HUES64 (cell line): Measurements from ENCODE around the gene FJX1. TPM values are rescaled to one million over a fixed set of nuclear protein-coding genes. Genes with fewer than 3 reads are reported as not detected.
A peak's percentile ranks its signal among the peaks of the same experiment; 100 is the strongest.

ENCODE experiments used
- H3K27ac ChIP-seq: 2 replicates; pipeline ENCODE4 v1.7.0; 2013; ENCODE audit warnings: low read depth, low read length, inconsistent platforms
- H3K27me3 ChIP-seq: 2 replicates; pipeline ENCODE4 v1.6.1; 2013; ENCODE audit warnings: mild to moderate bottlenecking, low read length; ENCODE audit not compliant: insufficient read depth
- H3K36me3 ChIP-seq: 2 replicates; pipeline ENCODE4 v1.6.1; 2013; ENCODE audit warnings: mild to moderate bottlenecking, low read length; ENCODE audit not compliant: insufficient read depth
- H3K4me1 ChIP-seq: 2 replicates; pipeline ENCODE4 v1.6.1; 2013; ENCODE audit warnings: mild to moderate bottlenecking, low read length, moderate library complexity; ENCODE audit not compliant: insufficient read depth
- H3K4me3 ChIP-seq: 2 replicates; pipeline ENCODE4 v1.5.1; 2013; ENCODE audit warnings: mild to moderate bottlenecking, low read length, moderate library complexity
- H3K9ac ChIP-seq: 2 replicates; pipeline ENCODE4 v1.6.1; 2013; ENCODE audit warnings: mild to moderate bottlenecking, low read depth, low read length
- H3K9me3 ChIP-seq: 2 replicates; pipeline ENCODE4 v1.6.1; 2013; ENCODE audit warnings: low read depth, low read length; ENCODE audit not compliant: insufficient read depth
- WGBS: fragments of 150-250, 120-280 bp; methylation state at CpG from one replicate; pipeline ENCODE4 v1.1.7; 2013; ENCODE audit warnings: missing lambda C conversion rate; 5-methylcytosine and 5-hydroxymethylcytosine counted together
- polyA plus RNA-seq, 2 experiments: library from polyadenylated mRNA; stranded (reverse); fragments of 50-300 nt; gene quantifications; one replicate each; pipeline ENCODE4 v1.2.3, GENCODE V29; 2013

The FJX1 gene
- 11.3 TPM for polyA plus RNA-seq (2013, experiment 1 of 2)
- polyA plus RNA-seq (2013, experiment 2 of 2): 12.2 TPM

- under 1% methylated on average over 50 of the region's 57 CpGs for WGBS
- H3K36me3 ChIP-seq: peaks cover 8% of the 10 kb centered on the region; the same call in 1 of the 2 replicates
- peak within 1 kb of the TSS; percentile 80 for H3K9ac ChIP-seq
- peaks cover 34% of the 10 kb centered on the region for H3K27me3 ChIP-seq
- peak within 1 kb of the TSS; percentile 71 for H3K4me3 ChIP-seq
- no peaks in the 10 kb centered on the region for H3K9me3 ChIP-seq
- peak within 1 kb of the TSS; percentile 67 for H3K27ac ChIP-seq
- peaks cover 47% of the 10 kb centered on the region for H3K4me1 ChIP-seq
Observed at GRCh38 chr11:35617687-35618496, at the start of gene FJX1. TSS of gene FJX1 (plus strand) at chr11:35618460. CDS start at chr11:35618637, 177 bp downstream.

DNA sequence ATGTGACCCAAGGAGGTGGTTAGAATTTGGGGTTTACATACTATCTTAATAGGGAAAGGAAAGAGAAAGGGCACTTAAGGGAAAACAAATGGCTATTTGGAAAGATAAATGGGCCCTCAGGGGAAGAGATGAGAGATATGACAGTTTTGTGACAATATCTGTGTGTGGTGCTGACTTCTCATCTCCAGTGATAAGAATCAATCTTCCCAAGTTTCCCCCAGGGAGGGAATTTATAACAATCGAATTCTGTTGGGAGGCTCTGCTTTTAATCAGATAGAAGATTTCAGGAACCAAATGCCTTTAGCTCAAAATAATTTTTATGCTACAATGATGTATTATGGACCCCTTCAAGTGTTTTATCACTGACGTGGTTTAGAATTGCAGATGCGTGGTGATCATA is 46.6 kb upstream of the FJX1 start:
- Histone ChIP-seq H3K36me3 (no peaks in the 10 kb centered on the region), H3K4me1 (no peaks in the 10 kb centered on the region), H3K27ac (no peak overlapping the region), H3K27me3 (no peaks in the 10 kb centered on the region), H3K4me3 (no peak overlapping the region), H3K9ac (no peak overlapping the region), H3K9me3 (peaks cover 8% of the 10 kb centered on the region; the same call in 1 of the 2 replicates)
- WGBS: 83% methylated on average over 1 of the region's 3 CpGs

GRCh38 chr11:35579557-35580396 is 38.5 kb upstream of the FJX1 start:
- H3K27ac ChIP-seq: no peak overlapping the region
- H3K4me1 ChIP-seq: peaks cover 4% of the 10 kb centered on the region; the same call in 1 of the 2 replicates
- 90% methylated on average over 6 of the region's 7 CpGs for WGBS
- H3K9me3 ChIP-seq: no peaks in the 10 kb centered on the region
- no peak overlapping the region for H3K4me3 ChIP-seq
- no peaks in the 10 kb centered on the region for H3K27me3 ChIP-seq
- H3K36me3 ChIP-seq: no peaks in the 10 kb centered on the region
- H3K9ac ChIP-seq: no peak overlapping the region

GRCh38 chr11:35580397-35580781 is 37.9 kb upstream of the FJX1 start:
- Histone ChIP-seq H3K4me3 (no peak overlapping the region), H3K9ac (no peak overlapping the region), H3K27ac (no peak overlapping the region), H3K27me3 (no peaks in the 10 kb centered on the region), H3K4me1 (peaks cover 4% of the 10 kb centered on the region; the same call in 1 of the 2 replicates), H3K36me3 (no peaks in the 10 kb centered on the region), H3K9me3 (no peaks in the 10 kb centered on the region)
- WGBS: 100% methylated on average over 2 of the region's 2 CpGs

DNA sequence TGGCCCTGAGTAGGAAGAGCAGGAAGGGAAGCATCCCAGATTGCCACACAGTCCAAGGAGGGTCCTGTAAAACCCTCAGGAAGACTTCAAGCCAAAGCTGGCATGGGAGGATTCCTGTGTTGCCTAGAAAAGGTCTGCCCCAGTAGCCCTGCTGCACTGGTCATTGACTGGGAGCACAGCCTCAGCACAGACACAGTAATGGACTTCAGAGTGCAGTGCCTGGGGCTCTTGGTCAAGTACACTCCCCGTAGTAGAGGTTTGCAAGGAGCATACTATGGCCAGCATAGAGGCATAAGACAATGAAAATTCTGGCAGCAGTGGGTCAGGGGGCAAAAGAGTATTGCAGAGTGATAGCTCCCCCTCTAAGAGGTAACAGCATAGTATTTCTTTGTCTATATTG is 36.2 kb upstream of the FJX1 start:
- peaks cover 4% of the 10 kb centered on the region; the same call in 1 of the 2 replicates for H3K4me1 ChIP-seq
- H3K36me3 ChIP-seq: no peaks in the 10 kb centered on the region
- 88% methylated on average over 1 of the region's 1 CpG for WGBS
- H3K9me3 ChIP-seq: no peaks in the 10 kb centered on the region
- no peak overlapping the region for H3K27ac ChIP-seq
- H3K4me3 ChIP-seq: no peak overlapping the region
- H3K9ac ChIP-seq: no peak overlapping the region
- no peaks in the 10 kb centered on the region for H3K27me3 ChIP-seq

GRCh38 chr11:35583126-35583525 is 35.1 kb upstream of the FJX1 start:
- Histone ChIP-seq H3K9me3 (no peaks in the 10 kb centered on the region), H3K27ac (no peak overlapping the region), H3K4me3 (no peak overlapping the region), H3K9ac (no peak overlapping the region), H3K36me3 (no peaks in the 10 kb centered on the region), H3K27me3 (no peaks in the 10 kb centered on the region), H3K4me1 (peaks cover 4% of the 10 kb centered on the region; the same call in 1 of the 2 replicates)
- WGBS: 84% methylated on average over 1 of the region's 1 CpG

DNA sequence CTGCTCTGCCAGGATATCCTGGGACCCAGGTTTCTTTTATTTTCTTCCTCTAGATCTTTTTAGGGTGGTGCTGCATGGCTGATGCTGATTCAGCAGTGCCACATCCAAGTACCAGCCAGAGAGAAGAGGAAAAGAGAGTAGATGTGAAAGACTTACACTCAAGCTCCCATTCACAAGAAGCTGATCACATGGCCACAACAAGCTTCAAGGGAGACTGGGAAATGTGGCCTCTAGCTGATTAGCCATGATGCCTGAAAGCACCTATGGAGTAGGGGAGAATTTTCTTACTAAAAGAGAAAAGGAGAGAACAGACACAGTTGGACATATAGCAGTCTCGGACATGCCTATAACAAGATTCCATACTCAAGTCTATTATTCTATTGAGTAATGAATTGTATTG is 34.4 kb upstream of the FJX1 start:
- WGBS: no CpG with 5 or more reads among the region's 1 CpG
- H3K27me3 ChIP-seq: no peaks in the 10 kb centered on the region
- no peaks in the 10 kb centered on the region for H3K36me3 ChIP-seq
- peaks cover 4% of the 10 kb centered on the region; the same call in 1 of the 2 replicates for H3K4me1 ChIP-seq
- H3K27ac ChIP-seq: no peak overlapping the region
- H3K9ac ChIP-seq: no peak overlapping the region
- no peak overlapping the region for H3K4me3 ChIP-seq
- H3K9me3 ChIP-seq: no peaks in the 10 kb centered on the region

DNA sequence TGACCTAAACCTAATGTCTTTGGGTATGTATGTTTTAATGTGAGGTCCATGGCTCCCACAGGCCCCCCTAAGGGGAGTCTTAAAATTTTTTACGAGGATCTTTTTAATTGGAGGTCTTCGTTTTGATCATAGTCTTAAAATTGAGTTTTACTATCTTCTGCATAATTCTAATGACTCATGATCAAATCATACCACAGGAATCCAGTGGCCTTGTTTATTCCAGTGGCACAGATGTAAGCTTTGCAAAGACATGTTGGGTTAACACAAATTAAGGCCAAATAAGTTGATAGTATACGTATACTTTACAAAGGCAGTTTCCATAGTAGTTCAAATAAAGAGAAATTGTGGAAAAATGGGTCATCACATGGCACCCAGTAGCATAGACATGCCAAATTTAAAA is 33.9 kb upstream of the FJX1 start:
- H3K4me1 ChIP-seq: peaks cover 3% of the 10 kb centered on the region; the same call in 1 of the 2 replicates
- no peaks in the 10 kb centered on the region for H3K27me3 ChIP-seq
- H3K4me3 ChIP-seq: no peak overlapping the region
- H3K9ac ChIP-seq: no peak overlapping the region
- WGBS: 100% methylated on average over 3 of the region's 3 CpGs
- H3K27ac ChIP-seq: no peak overlapping the region
- H3K9me3 ChIP-seq: no peaks in the 10 kb centered on the region
- H3K36me3 ChIP-seq: no peaks in the 10 kb centered on the region

DNA sequence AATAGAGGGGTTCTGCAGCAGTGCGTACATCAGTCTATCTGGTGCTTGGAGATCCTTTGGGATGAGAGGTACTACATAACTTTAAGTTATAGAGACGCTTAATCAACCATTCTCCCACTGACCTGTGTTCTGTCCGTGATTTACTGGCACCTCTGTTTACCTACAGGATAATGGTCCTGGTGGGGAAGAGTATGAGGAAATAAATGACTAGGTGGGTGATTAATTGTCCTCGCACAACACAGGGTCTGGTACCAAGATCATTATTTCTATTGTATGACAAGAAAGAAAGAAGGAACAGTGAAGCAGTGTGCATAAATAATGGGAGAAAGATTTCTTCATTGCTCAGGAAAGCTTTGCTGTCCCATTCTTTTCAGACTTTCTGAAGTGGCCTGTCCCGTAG is 32.8 kb upstream of the FJX1 start:
- no peaks in the 10 kb centered on the region for H3K4me1 ChIP-seq
- 97% methylated on average over 4 of the region's 5 CpGs for WGBS
- H3K27me3 ChIP-seq: no peaks in the 10 kb centered on the region
- H3K4me3 ChIP-seq: no peak overlapping the region
- H3K36me3 ChIP-seq: no peaks in the 10 kb centered on the region
- no peak overlapping the region for H3K27ac ChIP-seq
- no peak overlapping the region for H3K9ac ChIP-seq
- H3K9me3 ChIP-seq: no peaks in the 10 kb centered on the region

- Histone ChIP-seq H3K27me3 (no peaks in the 10 kb centered on the region), H3K27ac (no peak overlapping the region), H3K36me3 (no peaks in the 10 kb centered on the region), H3K4me1 (no peaks in the 10 kb centered on the region), H3K4me3 (no peak overlapping the region), H3K9ac (no peak overlapping the region), H3K9me3 (no peaks in the 10 kb centered on the region)
- WGBS: 89% methylated on average over 3 of the region's 3 CpGs
Observed at GRCh38 chr11:35586222-35586621, 32.0 kb upstream of the FJX1 start.

GRCh38 chr11:35587972-35588371 is 30.3 kb upstream of the FJX1 start:
- Histone ChIP-seq H3K9ac (no peak overlapping the region), H3K4me3 (no peak overlapping the region), H3K9me3 (no peaks in the 10 kb centered on the region), H3K36me3 (no peaks in the 10 kb centered on the region), H3K27me3 (no peaks in the 10 kb centered on the region), H3K27ac (no peak overlapping the region), H3K4me1 (no peaks in the 10 kb centered on the region)
- 91% methylated on average over 3 of the region's 3 CpGs for WGBS
